Tibial nerve (tissue), 4 donors: Measurements from ENCODE around the gene DOK3. TPM values are rescaled to one million over a fixed set of nuclear protein-coding genes. Genes with fewer than 3 reads are reported as not detected.

Experiments
- DNase-seq, 2 donors: peaks; one replicate each; pipeline ENCODE4 v3.0.0-alpha.2; 2019; ENCODE audit warnings: low spot score in 2 of 2
- H3K27ac ChIP-seq, 4 donors: fragments of 200-600 bp; sonication (generic) in 3 of 4; one replicate each; pipeline ENCODE4 v1.5.1; 2017 to 2019; ENCODE audit warnings: mild to moderate bottlenecking in 1 of 4
- H3K27me3 ChIP-seq, 2 donors: fragments of 200-600 bp; sonication (generic) in 1 of 2; one replicate each; pipeline versions ENCODE4 v1.5.1 to v1.6.0; 2017 to 2019
- H3K36me3 ChIP-seq, 3 donors: fragments of 200-600 bp; sonication (generic); one replicate each; pipeline ENCODE4 v1.5.1; 2018 to 2019
- H3K4me1 ChIP-seq, 4 donors: fragments of 200-600 bp; sonication (generic) in 3 of 4; one replicate each; pipeline ENCODE4 v1.5.1; 2017 to 2019
- H3K4me3 ChIP-seq, 4 donors: fragments of 200-600 bp; sonication (generic) in 3 of 4; one replicate each; pipeline ENCODE4 v1.5.1; 2017 to 2019; ENCODE audit warnings: mild to moderate bottlenecking in 1 of 4, moderate library complexity in 1 of 4
- H3K9me3 ChIP-seq, 4 donors: fragments of 200-600 bp; sonication (generic) in 3 of 4; one replicate each; pipeline ENCODE4 v1.5.1; 2017 to 2019
- CTCF ChIP-seq, 5 experiments: fragments of 200-600 bp in 3 of 5; fragments of 450-650 bp in 2 of 5; sonication (generic) in 3 of 5; IDR thresholded peaks; one replicate each; pipeline ENCODE4 v1.5.1; 2016 to 2019; ENCODE audit warnings: antibody characterized with exemption in 5 of 5, mild to moderate bottlenecking in 3 of 5, moderate library complexity in 2 of 5
- EP300 ChIP-seq, 2 donors: sonication (generic); formaldehyde crosslinking; IDR thresholded peaks; one replicate each; pipeline ENCODE4 v1.6.1; 2017; ENCODE audit warnings: antibody characterized with exemption in 2 of 2, mild to moderate bottlenecking in 1 of 2
- POLR2A ChIP-seq, 2 donors: fragments of 450-650 bp; IDR thresholded peaks; one replicate each; pipeline ENCODE4 v1.6.1; 2017; ENCODE audit warnings: antibody characterized with exemption in 2 of 2, mild to moderate bottlenecking in 2 of 2, moderate library complexity in 2 of 2
- WGBS, 2 donors: methylation state at CpG; one replicate each; pipeline ENCODE4 v1.1.5; 2018; 5-methylcytosine and 5-hydroxymethylcytosine counted together
- total RNA-seq, 4 donors: library from RNA; depleted of rRNA; stranded (reverse); fragments of >200 nt; gene quantifications; one replicate each; pipeline ENCODE4 v1.1.0, GENCODE V29; 2016

Gene DOK3
- total RNA-seq, 4 donors from 2014 or later, result 7.8 to 20.1 (median 11.5) TPM

- no peak for TF ChIP-seq POLR2A (IDR thresholded peaks at IDR 0.05)
- no peak for TF ChIP-seq CTCF (IDR thresholded peaks at IDR 0.05)
- TF ChIP-seq EP300 (IDR thresholded peaks at IDR 0.05), result peak in 1 of 2 donors; percentile 60
- peaks cover 0 to 36% (median 10%) of the 10 kb centered on the region in 4 donors for H3K4me1 ChIP-seq
- 12 to 15% methylated on average over 21 to 28 of the region's 49 CpGs for WGBS, 2 donors
These were observed 45.0 kb upstream of the DOK3 start, which contains the start of gene FAM193B for GRCh38 chr5:177554474-177555111. FAM193B (minus strand) TSS chr5:177554563; CDS start chr5:177554458, 105 bp downstream.

GRCh38 chr5:177553671-177554429 lies 44.2 kb upstream of the DOK3 start:
- Histone ChIP-seq H3K4me1 (peaks cover 0 to 36% (median 10%) of the 10 kb centered on the region in 4 donors), H3K27me3 (no peaks in the 10 kb centered on the region), H3K9me3 (no peaks in the 10 kb centered on the region), H3K4me3 (peak overlapping the region; percentile 76 to 99 (median 85)), H3K36me3 (no peaks in the 10 kb centered on the region), H3K27ac (peak overlapping the region; percentile 56 to 90 (median 84))
- WGBS, 2 donors, result 0% methylated on average over 7 to 33 of the region's 72 CpGs
- TF ChIP-seq EP300 (IDR thresholded peaks at IDR 0.05) (no peak), CTCF (IDR thresholded peaks at IDR 0.05) (no peak), POLR2A (IDR thresholded peaks at IDR 0.05) (no peak)
- DNase-seq, result no peak

More at GRCh38 chr5:177554474-177555111, 45.0 kb upstream of the DOK3 start, which contains the start of gene FAM193B:
- H3K27me3 ChIP-seq, result no peaks in the 10 kb centered on the region
- peak within 1 kb of the TSS; percentile 76 to 99 (median 85) for H3K4me3 ChIP-seq
- H3K9me3 ChIP-seq, result no peaks in the 10 kb centered on the region
- peak; percentile 82 to 84 for DNase-seq
- H3K36me3 ChIP-seq, result no peaks in the 10 kb centered on the region
- peak within 1 kb of the TSS; percentile 56 to 90 (median 84) for H3K27ac ChIP-seq

GRCh38 chr5:177552839-177553455 lies 43.3 kb upstream of the DOK3 start:
- 39 to 50% methylated on average over 11 to 16 of the region's 16 CpGs for WGBS, 2 donors
- peaks cover 0 to 45% (median 13%) of the 10 kb centered on the region in 4 donors for H3K4me1 ChIP-seq
- H3K9me3 ChIP-seq, result no peaks in the 10 kb centered on the region
- peak overlapping the region in 2 of 4 donors; percentile 88 to 90 for H3K27ac ChIP-seq
- H3K4me3 ChIP-seq, result peak overlapping the region; percentile 76 to 99 (median 85)
- DNase-seq, result no peak
- H3K27me3 ChIP-seq, result no peaks in the 10 kb centered on the region
- no peak for TF ChIP-seq POLR2A (IDR thresholded peaks at IDR 0.05)
- TF ChIP-seq EP300 (IDR thresholded peaks at IDR 0.05), result no peak
- TF ChIP-seq CTCF (IDR thresholded peaks at IDR 0.05), result no peak
- H3K36me3 ChIP-seq, result no peaks in the 10 kb centered on the region

GRCh38 chr5:177550122-177550521 lies 40.5 kb upstream of the DOK3 start:
- no peak for DNase-seq
- no peak overlapping the region for H3K4me3 ChIP-seq
- no peaks in the 10 kb centered on the region for H3K9me3 ChIP-seq
- WGBS, 2 donors, result 74 to 84% methylated on average over 1 of the region's 1 CpG
- H3K27me3 ChIP-seq, result no peaks in the 10 kb centered on the region
- TF ChIP-seq EP300 (IDR thresholded peaks at IDR 0.05), result no peak
- no peak for TF ChIP-seq POLR2A (IDR thresholded peaks at IDR 0.05)
- TF ChIP-seq CTCF (IDR thresholded peaks at IDR 0.05), result no peak
- H3K36me3 ChIP-seq, result no peaks in the 10 kb centered on the region
- H3K27ac ChIP-seq, result no peak overlapping the region
- H3K4me1 ChIP-seq, result peaks cover 0 to 67% (median 26%) of the 10 kb centered on the region in 4 donors
